GM21786 (cell line): ENCODE data around the gene SGMS2.

Source experiments
- ATAC-seq: cut with Tn5 transposase; IDR thresholded peaks from one replicate; pipeline ENCODE4 v1.9.1; 2021; ENCODE audit not compliant: unreplicated experiment

The SGMS2 gene

GRCh38 chr4:107828315-107829090 is 3.8 kb downstream of the SGMS2 start:
- no peak for ATAC-seq

GRCh38 chr4:107831140-107831539 is 6.4 kb downstream of the SGMS2 start:
- no peak for ATAC-seq

GRCh38 chr4:107832275-107832807 is 7.6 kb downstream of the SGMS2 start:
- no peak for ATAC-seq

GRCh38 chr4:107834241-107834794 is 9.6 kb downstream of the SGMS2 start:
- no peak for ATAC-seq

- no peak for ATAC-seq
These were observed 10.7 kb downstream of the SGMS2 start for GRCh38 chr4:107835406-107835805.

- ATAC-seq, result no peak
These were observed 12.6 kb downstream of the SGMS2 start for GRCh38 chr4:107837317-107837716.

- no peak for ATAC-seq
These were observed 13.3 kb downstream of the SGMS2 start for GRCh38 chr4:107837776-107838618.

GRCh38 chr4:107838861-107839565 is 14.3 kb downstream of the SGMS2 start:
- ATAC-seq, result no peak

- ATAC-seq, result no peak
These were observed 18.7 kb downstream of the SGMS2 start for GRCh38 chr4:107843391-107843790.

- no peak for ATAC-seq
These were observed 20.9 kb downstream of the SGMS2 start for GRCh38 chr4:107845681-107846080.

- ATAC-seq, result peak; percentile 88
These were observed 25.7 kb downstream of the SGMS2 start for GRCh38 chr4:107850438-107850837.

- no peak for ATAC-seq
These were observed 29.0 kb downstream of the SGMS2 start for GRCh38 chr4:107853444-107854355.

- ATAC-seq, result no peak
These were observed 29.8 kb downstream of the SGMS2 start for GRCh38 chr4:107854356-107855022.

- no peak for ATAC-seq
These were observed 31.0 kb downstream of the SGMS2 start for GRCh38 chr4:107855723-107856122.

GRCh38 chr4:107856901-107857300 is 32.2 kb downstream of the SGMS2 start:
- no peak for ATAC-seq

GRCh38 chr4:107857741-107858140 is 33.0 kb downstream of the SGMS2 start:
- no peak for ATAC-seq

- ATAC-seq, result no peak
These were observed 33.5 kb downstream of the SGMS2 start for GRCh38 chr4:107858158-107858742.

GRCh38 chr4:107862658-107863057 is 37.9 kb downstream of the SGMS2 start:
- peak; percentile 62 for ATAC-seq

GRCh38 chr4:107863416-107863815 is 38.7 kb downstream of the SGMS2 start:
- no peak for ATAC-seq
